Measurements from ENCODE around the gene LCORL. TPM values are rescaled to one million over a fixed set of nuclear protein-coding genes. Genes with fewer than 3 reads are reported as not detected.

LCORL gene
- total RNA-seq, 1 experiment from 2014 or later: 18.0 TPM

- Histone ChIP-seq H3K27me3 (ENCODE audit: insufficient read depth, low read length) (no peaks in the 10 kb centered on the region), H3K9me3 (ENCODE audit: control insufficient read depth in 1 of 2, insufficient read depth in 1 of 2, low read depth in 1 of 2, low read length in 2 of 2) (no peaks in the 10 kb centered on the region), H3K4me3 (replicated peaks in 1 of 2; ENCODE audit: low read depth in 1 of 2, low read length in 2 of 2) (no peak overlapping the region), H4K20me1 (ENCODE audit: insufficient read depth) (no peaks in the 10 kb centered on the region), H3K9ac (ENCODE audit: low read length) (no peak overlapping the region), H3K27ac (ENCODE audit: low read depth, low read length) (no peak overlapping the region), H3K79me2 (ENCODE audit: insufficient read depth, low read length) (no peaks in the 10 kb centered on the region), H2AFZ (ENCODE audit: low read depth, low read length, poor library complexity, severe bottlenecking) (no peak overlapping the region), H3K36me3 (ENCODE audit: control insufficient read depth in 1 of 2, insufficient read depth in 2 of 2, low read length in 2 of 2) (no peaks in the 10 kb centered on the region), H3K4me1 (ENCODE audit: control insufficient read depth in 1 of 2, insufficient read depth in 2 of 2, low read length in 2 of 2) (no peaks in the 10 kb centered on the region), H3K4me2 (ENCODE audit: low read length) (no peak overlapping the region), H3K9me2 (ENCODE audit: insufficient read depth) (no peaks in the 10 kb centered on the region)
- intact Hi-C loops (cut with micrococcal nuclease): no loop called here
- RAD21 ChIA-PET (ENCODE audit: low non-redundant PET in 1 of 2, low total read pairs in 2 of 2, uncharacterized antibody in 2 of 2, unreplicated experiment in 2 of 2): no interaction called here
- ATAC-seq: no peak
- DNase-seq (ENCODE audit: low read depth, low spot score): no peak
- CTCF ChIA-PET: no interaction called here
- BruUV-seq (replicated peaks): no TSS peak
- POLR2A ChIA-PET: no interaction called here
- no peak for TF ChIP-seq SP1 (IDR thresholded peaks at IDR 0.05; ENCODE audit: low read depth)
These were observed 126.1 kb downstream of the LCORL start for GRCh38 chr4:17895481-17895880.

GRCh38 chr4:17894421-17894820, 127.1 kb downstream of the LCORL start:
- no peaks in the 10 kb centered on the region for H3K27me3 ChIP-seq (ENCODE audit: insufficient read depth, low read length)
- TF ChIP-seq TCF7L2 (IDR thresholded peaks at IDR 0.05; ENCODE audit: borderline replicate concordance, extremely low read depth, insufficient read depth, insufficient read length) (no peak), REST (IDR thresholded peaks at IDR 0.05; ENCODE audit: low read depth) (no peak), ZFX (IDR thresholded peaks at IDR 0.05) (no peak), POLR2A (IDR thresholded peaks at IDR 0.05; ENCODE audit: borderline replicate concordance, extremely low read depth, insufficient read depth, insufficient read length) (no peak)
- no peaks in the 10 kb centered on the region for H3K79me2 ChIP-seq (ENCODE audit: insufficient read depth, low read length)
- H3K9me2 ChIP-seq (ENCODE audit: insufficient read depth): no peaks in the 10 kb centered on the region
- H4K20me1 ChIP-seq (ENCODE audit: insufficient read depth): no peaks in the 10 kb centered on the region
- RAD21 ChIA-PET (ENCODE audit: low non-redundant PET in 1 of 2, low total read pairs in 2 of 2, uncharacterized antibody in 2 of 2, unreplicated experiment in 2 of 2): no interaction called here
- no peak overlapping the region for H2AFZ ChIP-seq (ENCODE audit: low read depth, low read length, poor library complexity, severe bottlenecking)
- H3K27ac ChIP-seq (ENCODE audit: low read depth, low read length): no peak overlapping the region
- ATAC-seq: no peak
- no peak overlapping the region for H3K9ac ChIP-seq (ENCODE audit: low read length)
- H3K4me1 ChIP-seq (ENCODE audit: control insufficient read depth in 1 of 2, insufficient read depth in 2 of 2, low read length in 2 of 2): no peaks in the 10 kb centered on the region
- no peak overlapping the region for H3K4me2 ChIP-seq (ENCODE audit: low read length)
- CTCF ChIA-PET: no interaction called here
- H3K9me3 ChIP-seq (ENCODE audit: control insufficient read depth in 1 of 2, insufficient read depth in 1 of 2, low read depth in 1 of 2, low read length in 2 of 2): no peaks in the 10 kb centered on the region
- intact Hi-C loops (cut with micrococcal nuclease): no loop called here
- H3K4me3 ChIP-seq (replicated peaks in 1 of 2; ENCODE audit: low read depth in 1 of 2, low read length in 2 of 2): no peak overlapping the region
- H3K36me3 ChIP-seq (ENCODE audit: control insufficient read depth in 1 of 2, insufficient read depth in 2 of 2, low read length in 2 of 2): no peaks in the 10 kb centered on the region
- POLR2A ChIA-PET: no interaction called here
- no TSS peak for BruUV-seq (replicated peaks)
- DNase-seq (ENCODE audit: low read depth, low spot score): no peak

Data from HCT116 (cell line).